H9 (cell line): Measurements from ENCODE around the gene LRRC27. TPM values are rescaled to one million over a fixed set of nuclear protein-coding genes. Genes with fewer than 3 reads are reported as not detected.

Experiments used
- DNase-seq: peaks from one replicate; pipeline ENCODE4 v3.0.0-alpha.2; 2017
- H2AFZ ChIP-seq: one replicate; pipeline ENCODE4 v1.6.1; 2013; ENCODE audit warnings: mild to moderate bottlenecking, low read length, control low read depth, moderate library complexity
- H2AK5ac ChIP-seq: 2 replicates; pipeline ENCODE4 v1.6.1; 2013; ENCODE audit warnings: low read length, control low read depth, mixed read lengths; ENCODE audit not compliant: insufficient read length
- H2BK120ac ChIP-seq: one replicate; pipeline ENCODE4 v1.6.1; 2013; ENCODE audit warnings: low read depth, mild to moderate bottlenecking, low read length, control low read depth, inconsistent platforms; ENCODE audit not compliant: poor library complexity, severe bottlenecking
- H2BK12ac ChIP-seq: 2 replicates; pipeline ENCODE4 v1.6.1; 2013; ENCODE audit warnings: low read length, control low read depth, mixed read lengths, low read depth; ENCODE audit not compliant: insufficient read length
- H2BK15ac ChIP-seq: 2 replicates; pipeline ENCODE4 v1.6.1; 2013; ENCODE audit warnings: low read depth, low read length, control low read depth
- H2BK20ac ChIP-seq: one replicate; pipeline ENCODE4 v1.6.1; 2013; ENCODE audit warnings: low read depth, mild to moderate bottlenecking, low read length, control low read depth, inconsistent platforms; ENCODE audit not compliant: poor library complexity, severe bottlenecking
- H2BK5ac ChIP-seq: 2 replicates; pipeline ENCODE4 v1.6.1; 2013; ENCODE audit warnings: low read length, control low read depth, mixed read lengths; ENCODE audit not compliant: insufficient read length
- H3K14ac ChIP-seq: 2 replicates; pipeline ENCODE4 v1.6.1; 2013; ENCODE audit warnings: low read length, control low read depth; ENCODE audit not compliant: insufficient read depth
- H3K18ac ChIP-seq: 2 replicates; pipeline ENCODE4 v1.6.1; 2013; ENCODE audit warnings: low read depth, mild to moderate bottlenecking, mixed read lengths, low read length, control low read depth; ENCODE audit not compliant: insufficient read length
- H3K23ac ChIP-seq: 2 replicates; pipeline ENCODE4 v1.6.1; 2013; ENCODE audit warnings: low read length, control low read depth, mixed read lengths, low read depth; ENCODE audit not compliant: insufficient read length
- H3K23me2 ChIP-seq: 2 replicates; pipeline ENCODE4 v1.6.1; 2013; ENCODE audit warnings: low read depth, mild to moderate bottlenecking, mixed read lengths, low read length, control low read depth; ENCODE audit not compliant: insufficient read length, poor library complexity, severe bottlenecking
- H3K27ac ChIP-seq: 2 replicates; pipeline ENCODE4 v1.5.1; 2013; ENCODE audit warnings: low read length, control low read depth, mixed read lengths, low read depth; ENCODE audit not compliant: insufficient read length
- H3K27me3 ChIP-seq: 2 replicates; pipeline ENCODE4 v1.6.1; 2013; ENCODE audit warnings: low read length, control low read depth, inconsistent platforms; ENCODE audit not compliant: insufficient read depth
- H3K4ac ChIP-seq: 2 replicates; pipeline ENCODE4 v1.6.1; 2013; ENCODE audit warnings: low read depth, mild to moderate bottlenecking, control low read depth, inconsistent platforms, low read length, moderate library complexity
- H3K4me1 ChIP-seq: 2 replicates; pipeline ENCODE4 v1.6.1; 2013; ENCODE audit warnings: low read length, control low read depth, inconsistent platforms; ENCODE audit not compliant: insufficient read depth
- H3K4me2 ChIP-seq: 2 replicates; pipeline ENCODE4 v1.6.1; 2013; ENCODE audit warnings: low read length, control low read depth, mixed read lengths; ENCODE audit not compliant: insufficient read length, insufficient read depth
- H3K56ac ChIP-seq: 2 replicates; pipeline ENCODE4 v1.6.1; 2013; ENCODE audit warnings: low read depth, mild to moderate bottlenecking, mixed read lengths, low read length, control low read depth; ENCODE audit not compliant: insufficient read length
- H3K79me1 ChIP-seq: 2 replicates; pipeline ENCODE4 v1.6.1; 2013; ENCODE audit warnings: low read depth, mild to moderate bottlenecking, moderate library complexity, low read length, control low read depth, inconsistent platforms; ENCODE audit not compliant: insufficient read depth, poor library complexity, severe bottlenecking
- H3K79me2 ChIP-seq: 2 replicates; pipeline ENCODE4 v1.6.1; 2013; ENCODE audit warnings: low read length, control low read depth, inconsistent platforms; ENCODE audit not compliant: insufficient read depth
- H3K9ac ChIP-seq: 2 replicates; pipeline ENCODE4 v1.6.1; 2013; ENCODE audit warnings: low read length, control low read depth, mixed read lengths; ENCODE audit not compliant: insufficient read length; ENCODE audit errors: extremely low read depth
- H3K9me3 ChIP-seq: one replicate; pipeline ENCODE4 v1.6.1; 2013; ENCODE audit warnings: low read depth, low read length, inconsistent platforms; ENCODE audit not compliant: control insufficient read depth
- H3T11ph ChIP-seq: one replicate; pipeline ENCODE4 v1.6.1; 2013; ENCODE audit warnings: mild to moderate bottlenecking, low read length, control low read depth, inconsistent platforms
- H4K20me1 ChIP-seq: one replicate; pipeline ENCODE4 v1.6.1; 2013; ENCODE audit not compliant: control insufficient read depth, insufficient read length, insufficient read depth
- H4K5ac ChIP-seq: 2 replicates; pipeline ENCODE4 v1.6.1; 2013; ENCODE audit warnings: low read depth, mild to moderate bottlenecking, mixed read lengths, low read length, control low read depth; ENCODE audit not compliant: insufficient read length
- H4K8ac ChIP-seq: replicated peaks from 2 replicates; pipeline ENCODE4 v1.6.1; 2013; ENCODE audit warnings: low read length, control low read depth, mixed read lengths, low read depth; ENCODE audit not compliant: insufficient read length
- H4K91ac ChIP-seq: 2 replicates; pipeline ENCODE4 v1.6.1; 2013; ENCODE audit warnings: low read depth, mild to moderate bottlenecking, moderate library complexity, mixed read lengths, low read length, control low read depth; ENCODE audit not compliant: insufficient read length
- H3K27ac Mint-ChIP-seq, 3 experiments: 2 replicates in 2 of 3; 3 replicates in 1 of 3; pipeline ENCODE4 v1.8.0; 2020 to 2021; ENCODE audit warnings: mixed read lengths in 3 of 3, mild to moderate bottlenecking in 1 of 3, moderate library complexity in 1 of 3
- H3K27me3 Mint-ChIP-seq: 2 replicates; pipeline ENCODE4 v1.8.0; 2021; ENCODE audit warnings: low read depth, mild to moderate bottlenecking, moderate library complexity, mixed read lengths
- H3K36me3 Mint-ChIP-seq, 3 experiments: 2 replicates in 2 of 3; 3 replicates in 1 of 3; pipeline ENCODE4 v1.8.0; 2020 to 2021; ENCODE audit warnings: low read depth in 3 of 3, mixed read lengths in 3 of 3; ENCODE audit not compliant: insufficient read depth in 1 of 3
- H3K4me1 Mint-ChIP-seq, 2 experiments: 2 replicates each; pipeline ENCODE4 v1.8.0; 2020; ENCODE audit warnings: mixed read lengths in 2 of 2
- H3K4me3 Mint-ChIP-seq, 2 experiments: 2 replicates in 1 of 2; 3 replicates in 1 of 2; pipeline ENCODE4 v1.8.0; 2020 to 2021; ENCODE audit warnings: mild to moderate bottlenecking in 2 of 2, mixed read lengths in 2 of 2, moderate library complexity in 1 of 2
- H3K9me3 Mint-ChIP-seq, 2 experiments: 2 replicates in 1 of 2; 3 replicates in 1 of 2; pipeline ENCODE4 v1.8.0; 2020; ENCODE audit warnings: mild to moderate bottlenecking in 2 of 2, mixed read lengths in 2 of 2, moderate library complexity in 1 of 2
- WGBS: extraction: QIAGEN DNeasy Blood & Tissue Kit; methylation state at CpG from one replicate; pipeline ENCODE4 v1.1.7; 2013; ENCODE audit warnings: missing lambda C conversion rate, low lambda C conversion rate, mixed read lengths; ENCODE audit not compliant: insufficient read length; ENCODE audit errors: extremely low coverage; 5-methylcytosine and 5-hydroxymethylcytosine counted together
- total RNA-seq: library from RNA; stranded (reverse); gene quantifications from 2 replicates; pipeline ENCODE4 v1.2.1, GENCODE V29; 2021
- TF ChIP-seq, protein P1 (sequence below): fragments of 200-600 bp; sonication (generic); conservative IDR thresholded peaks from 3 replicates; pipeline ENCODE4 v1.8.0; 2021; ENCODE audit warnings: antibody characterized with exemption, mild to moderate bottlenecking

LRRC27 gene
- total RNA-seq, 1 experiment from 2014 or later, result 2.7 TPM

DNA sequence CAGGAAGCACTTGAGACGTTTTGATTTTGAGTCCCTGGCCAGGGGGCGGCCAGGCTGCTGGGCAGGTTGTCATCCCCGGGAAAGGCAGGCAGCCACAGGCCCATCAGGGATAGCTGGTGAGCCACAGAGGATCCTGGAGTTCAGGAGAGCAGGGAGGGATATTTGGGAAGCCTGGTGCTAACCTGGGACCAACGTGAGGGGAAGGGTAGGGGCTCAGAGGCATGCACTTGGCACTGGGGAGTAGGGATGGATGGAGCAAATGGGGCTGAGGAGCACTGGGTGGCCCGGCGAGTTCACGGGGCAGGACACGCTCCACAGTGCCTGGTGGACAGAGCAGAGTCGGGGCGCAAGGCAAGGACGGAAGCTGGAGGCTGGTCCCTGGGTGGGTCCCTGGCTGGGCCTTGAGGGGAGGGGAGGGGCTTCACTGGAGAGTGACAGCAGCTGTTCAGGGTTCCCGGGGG is 30.2 kb downstream of the LRRC27 start:
- Histone ChIP-seq H3K9me3 (no peaks in the 10 kb centered on the region), H2BK20ac (no peak overlapping the region), H3K18ac (no peak overlapping the region), H2AFZ (no peak overlapping the region), H3K27me3 (no peaks in the 10 kb centered on the region), H3K4me1 (no peaks in the 10 kb centered on the region), H2BK15ac (no peak overlapping the region), H3K79me1 (no peaks in the 10 kb centered on the region), H4K20me1 (no peaks in the 10 kb centered on the region), H2BK120ac (no peak overlapping the region), H3K14ac (no peak overlapping the region; the same call in 1 of the 2 replicates), H3K27ac (no peak overlapping the region), H3K56ac (no peak overlapping the region), H3K23me2 (no peaks in the 10 kb centered on the region), H3K79me2 (no peaks in the 10 kb centered on the region), H4K5ac (no peak overlapping the region), H4K91ac (no peak overlapping the region), H3T11ph (no peak overlapping the region), H3K23ac (no peak overlapping the region), H2BK12ac (no peak overlapping the region), H2BK5ac (no peak overlapping the region), H4K8ac (no peak overlapping the region), H2AK5ac (no peak overlapping the region), H3K9ac (no peak overlapping the region), H3K4ac (no peak overlapping the region), H3K4me2 (no peak overlapping the region)
- Mint-ChIP-seq H3K4me3 (no peak overlapping the region), H3K27me3 (peaks cover 3% of the 10 kb centered on the region), H3K4me1 (no peaks in the 10 kb centered on the region), H3K27ac (no peak overlapping the region; a peak in 1 of 7 replicates), H3K36me3 (peaks cover 0 to 4% (median 0%) of the 10 kb centered on the region in 3 experiments; a peak in 3 of 7 replicates), H3K9me3 (peaks cover 6 to 11% of the 10 kb centered on the region in 2 experiments; a peak in 4 of 5 replicates)
- TF ChIP-seq, protein P1, sequence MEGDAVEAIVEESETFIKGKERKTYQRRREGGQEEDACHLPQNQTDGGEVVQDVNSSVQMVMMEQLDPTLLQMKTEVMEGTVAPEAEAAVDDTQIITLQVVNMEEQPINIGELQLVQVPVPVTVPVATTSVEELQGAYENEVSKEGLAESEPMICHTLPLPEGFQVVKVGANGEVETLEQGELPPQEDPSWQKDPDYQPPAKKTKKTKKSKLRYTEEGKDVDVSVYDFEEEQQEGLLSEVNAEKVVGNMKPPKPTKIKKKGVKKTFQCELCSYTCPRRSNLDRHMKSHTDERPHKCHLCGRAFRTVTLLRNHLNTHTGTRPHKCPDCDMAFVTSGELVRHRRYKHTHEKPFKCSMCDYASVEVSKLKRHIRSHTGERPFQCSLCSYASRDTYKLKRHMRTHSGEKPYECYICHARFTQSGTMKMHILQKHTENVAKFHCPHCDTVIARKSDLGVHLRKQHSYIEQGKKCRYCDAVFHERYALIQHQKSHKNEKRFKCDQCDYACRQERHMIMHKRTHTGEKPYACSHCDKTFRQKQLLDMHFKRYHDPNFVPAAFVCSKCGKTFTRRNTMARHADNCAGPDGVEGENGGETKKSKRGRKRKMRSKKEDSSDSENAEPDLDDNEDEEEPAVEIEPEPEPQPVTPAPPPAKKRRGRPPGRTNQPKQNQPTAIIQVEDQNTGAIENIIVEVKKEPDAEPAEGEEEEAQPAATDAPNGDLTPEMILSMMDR, result no peak
- no peak for DNase-seq
- no CpG with 5 or more reads among the region's 12 CpGs for WGBS
